ENCODE measurements around the gene PMEL.
A peak's percentile ranks its signal among the peaks of the same experiment; 100 is the strongest.
"Not testable (repeated sequence)": the region's sequence is repeated elsewhere in the genome, so short reads cannot be mapped to it uniquely, and the experiment has no call there.

The PMEL gene

GRCh38 chr12:55965941-55966407, at the start of gene PMEL:
Gene PMEL, minus strand, starts transcription at chr12:55966042. Its CDS starts 31 bp downstream, at chr12:55966011.
- TF ChIP-seq CTCF (conservative IDR thresholded peaks at IDR 0.05) (no peak), ZFX (IDR thresholded peaks at IDR 0.05) (no peak)
- H3K27ac ChIP-seq: peak within 1 kb of the TSS; percentile 81

GRCh38 chr12:56014205-56014604, 48.4 kb upstream of the PMEL start:
- peak overlapping the region; percentile 13; the same call in 1 of the 2 replicates for H3K27ac ChIP-seq
- TF ChIP-seq CTCF (conservative IDR thresholded peaks at IDR 0.05) (no peak), ZFX (IDR thresholded peaks at IDR 0.05) (no peak)

- H3K27ac ChIP-seq: peak overlapping the region; percentile 13; the same call in 1 of the 2 replicates
Observed at GRCh38 chr12:56013482-56013881, 47.6 kb upstream of the PMEL start.

GRCh38 chr12:56011509-56012090, 45.8 kb upstream of the PMEL start:
- TF ChIP-seq CTCF (conservative IDR thresholded peaks at IDR 0.05) (no peak), ZFX (IDR thresholded peaks at IDR 0.05) (no peak)
- no peak overlapping the region for H3K27ac ChIP-seq

More at GRCh38 chr12:56013482-56013881, 47.6 kb upstream of the PMEL start:
- TF ChIP-seq CTCF (conservative IDR thresholded peaks at IDR 0.05) (no peak), ZFX (IDR thresholded peaks at IDR 0.05) (no peak)

- TF ChIP-seq CTCF (conservative IDR thresholded peaks at IDR 0.05): no peak
- H3K27ac ChIP-seq: no peak overlapping the region
Observed at GRCh38 chr12:56010111-56010570, 44.3 kb upstream of the PMEL start.

GRCh38 chr12:56007564-56008559, 42.0 kb upstream of the PMEL start:
- no peak for TF ChIP-seq ZFX (IDR thresholded peaks at IDR 0.05)
- TF ChIP-seq CTCF (conservative IDR thresholded peaks at IDR 0.05): no peak
- H3K27ac ChIP-seq: peak overlapping the region; percentile 71

GRCh38 chr12:56004211-56004610, 38.4 kb upstream of the PMEL start:
- H3K27ac ChIP-seq: no peak overlapping the region
- no peak for TF ChIP-seq ZFX (IDR thresholded peaks at IDR 0.05)
- no peak for TF ChIP-seq CTCF (conservative IDR thresholded peaks at IDR 0.05)

- not testable (repeated sequence) for H3K27ac ChIP-seq
Observed at GRCh38 chr12:56003376-56003775, 37.5 kb upstream of the PMEL start.
